ELF-1 (cell line): ENCODE results near the gene ATP8A1.
A peak's percentile ranks its signal among the peaks of the same experiment; 100 is the strongest.
"Not testable (repeated sequence)": the region's sequence is repeated elsewhere in the genome, so short reads cannot be mapped to it uniquely, and the experiment has no call there.

ENCODE experiments used
- DNase-seq: peaks from one replicate; pipeline ENCODE4 v3.0.0-alpha.2; 2016; ENCODE audit warnings: low read depth, low spot score

Gene ATP8A1

DNA sequence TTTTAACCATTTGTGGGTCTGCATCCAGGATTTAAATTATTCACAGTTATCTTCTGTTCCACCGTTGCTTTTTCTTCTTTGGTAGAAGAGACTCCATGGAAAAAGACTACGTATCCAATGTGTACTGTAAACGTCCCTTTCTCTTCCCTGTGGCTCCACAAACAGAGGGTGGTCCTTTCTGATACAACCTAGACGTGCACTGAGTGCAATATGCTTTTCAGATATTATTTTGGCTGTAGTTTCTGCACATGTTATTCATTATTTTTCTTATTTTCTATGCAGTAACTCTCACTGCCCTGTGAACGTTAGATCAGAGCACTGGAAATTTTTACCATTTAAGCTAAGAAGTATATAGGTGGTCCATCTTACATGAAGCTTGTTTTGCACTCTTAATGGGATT is 186.9 kb downstream of the ATP8A1 start:
- no peak for DNase-seq

DNA sequence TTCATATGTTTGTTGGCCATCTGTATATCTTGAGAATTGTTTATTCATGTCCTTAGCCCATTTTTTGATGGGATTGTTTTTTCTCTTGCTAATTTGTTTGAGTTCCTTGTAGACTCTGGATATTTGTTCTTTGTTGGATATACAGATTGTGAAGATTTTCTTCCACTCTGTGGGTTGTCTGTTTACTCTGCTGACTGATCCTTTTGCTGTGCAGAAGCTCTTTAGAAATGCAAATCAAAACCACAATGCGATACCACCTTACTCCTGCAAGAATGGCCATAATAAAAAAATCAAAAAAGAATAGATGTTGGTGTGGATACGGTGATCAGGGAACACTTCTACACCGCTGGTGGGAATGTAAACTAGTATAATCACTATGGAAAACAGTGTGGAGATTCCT is 189.1 kb downstream of the ATP8A1 start:
- not testable (repeated sequence) for DNase-seq

- DNase-seq, result no peak
Measured at GRCh38 chr4:42466273-42466844, 190.5 kb downstream of the ATP8A1 start.

- DNase-seq, result no peak
Measured at GRCh38 chr4:42464550-42465094, 192.3 kb downstream of the ATP8A1 start.

DNA sequence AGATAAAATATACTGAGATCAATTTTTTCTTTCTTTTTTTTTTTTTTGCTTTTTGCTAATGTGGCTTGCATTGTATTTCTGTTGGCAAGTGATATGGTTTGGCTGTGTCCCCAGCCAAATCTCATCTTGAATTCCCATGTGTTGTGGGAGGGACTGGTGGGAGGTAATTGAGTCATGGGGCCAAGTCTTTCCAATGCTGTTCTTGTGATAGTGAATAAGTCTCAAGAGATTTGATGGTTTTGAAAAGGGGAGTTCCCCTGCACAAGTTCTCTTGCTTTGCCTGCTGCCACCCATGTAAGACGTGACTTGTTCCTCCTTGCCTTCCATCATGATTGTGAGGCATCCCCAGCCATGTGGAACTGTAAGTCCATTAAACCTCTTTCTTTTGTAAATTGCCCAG is 195.7 kb downstream of the ATP8A1 start:
- not testable (repeated sequence) for DNase-seq

GRCh38 chr4:42460043-42460442 is 196.9 kb downstream of the ATP8A1 start:
- no peak for DNase-seq

- no peak for DNase-seq
Measured at GRCh38 chr4:42458657-42459056, 198.2 kb downstream of the ATP8A1 start.

DNA sequence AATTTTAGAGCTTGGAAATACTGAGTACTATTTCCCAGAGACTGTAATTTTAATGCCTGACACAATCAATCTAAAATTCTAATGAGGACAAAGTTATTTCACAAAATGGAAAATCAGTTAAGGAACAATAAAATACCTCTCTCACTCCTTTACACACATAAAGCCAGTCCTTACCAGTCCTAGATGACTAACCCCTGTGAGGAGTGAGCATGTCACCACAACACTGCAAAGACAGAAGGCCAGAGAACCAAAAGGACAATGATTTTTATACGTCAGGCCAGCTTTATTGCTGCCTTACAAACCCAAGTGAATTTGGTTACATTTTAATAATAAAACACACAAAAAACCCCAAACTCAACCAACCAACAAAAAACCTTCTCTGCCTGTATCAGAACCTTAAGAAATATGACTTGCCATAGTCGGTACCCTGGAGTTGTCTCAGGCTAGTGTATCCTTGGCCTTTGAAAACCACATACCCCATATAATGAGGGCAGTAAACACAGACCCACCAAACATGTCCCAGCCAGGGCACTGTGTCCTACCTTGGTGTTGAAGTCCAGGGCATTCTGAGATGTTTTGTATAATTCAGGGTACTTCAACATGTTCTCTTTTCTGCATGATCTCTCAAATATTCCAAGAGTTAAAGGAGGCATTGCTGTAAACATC is 202.0 kb downstream of the ATP8A1 start:
- no peak for DNase-seq

- DNase-seq, result no peak
Measured at GRCh38 chr4:42453612-42454011, 203.3 kb downstream of the ATP8A1 start.

GRCh38 chr4:42452823-42453222 is 204.1 kb downstream of the ATP8A1 start:
- no peak for DNase-seq

DNA sequence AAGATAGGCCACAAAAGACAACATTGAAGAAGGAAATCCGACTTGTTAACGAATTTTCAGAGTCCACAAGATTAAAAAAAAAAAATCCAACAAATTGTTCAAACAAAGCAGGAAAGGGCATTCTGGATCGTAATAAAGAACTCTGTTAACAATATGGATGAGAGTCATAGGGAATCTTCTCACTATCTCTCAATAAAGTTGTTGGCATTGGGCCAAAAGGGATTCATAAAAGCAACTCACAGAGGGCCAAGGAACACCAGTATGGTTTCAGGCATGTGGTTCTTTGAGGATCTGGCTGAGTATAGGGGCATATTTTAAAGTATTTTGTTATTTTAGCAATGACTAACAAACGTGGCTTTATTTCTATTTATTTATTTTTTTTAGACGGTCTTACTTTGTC is 210.1 kb downstream of the ATP8A1 start:
- DNase-seq, result no peak

DNA sequence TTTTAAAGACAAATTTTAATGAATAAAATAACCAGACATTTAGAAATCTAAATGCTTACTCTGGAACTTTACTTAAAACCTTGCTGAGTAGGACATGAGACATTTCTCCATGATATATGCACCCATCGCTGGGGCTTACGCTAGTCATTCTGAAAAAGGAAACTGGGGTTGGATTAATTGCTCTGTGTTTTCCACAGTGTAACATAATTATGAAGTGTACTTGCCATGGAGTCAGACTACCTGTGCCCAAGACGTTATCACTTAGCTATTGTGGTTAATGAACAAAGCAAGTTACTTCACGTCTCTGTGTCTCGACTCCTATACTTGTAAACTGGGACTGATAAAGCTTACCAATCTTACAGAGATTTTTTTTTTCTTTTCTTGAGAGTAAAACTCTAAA is 211.9 kb downstream of the ATP8A1 start:
- DNase-seq, result no peak

DNA sequence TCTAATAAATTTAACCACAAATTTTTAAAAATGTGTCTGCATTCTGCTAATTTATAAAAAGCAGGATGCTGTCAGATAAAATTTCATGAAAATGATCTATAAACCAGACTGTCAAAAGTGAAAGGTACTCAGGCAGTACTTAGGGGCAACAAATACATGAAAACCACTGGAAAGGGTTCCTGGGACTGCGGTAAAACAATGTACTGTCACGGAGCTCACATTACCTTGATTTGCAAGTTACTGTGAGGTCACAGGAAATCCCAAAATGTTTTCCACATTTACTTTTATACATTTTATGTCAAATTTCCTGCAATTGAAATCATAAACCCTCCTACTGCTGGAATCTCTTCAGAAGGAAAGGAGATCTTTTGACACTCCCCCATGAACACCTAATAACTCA is 214.3 kb downstream of the ATP8A1 start:
- DNase-seq, result no peak

GRCh38 chr4:42440083-42440482 is 216.8 kb downstream of the ATP8A1 start:
- DNase-seq, result no peak

DNA sequence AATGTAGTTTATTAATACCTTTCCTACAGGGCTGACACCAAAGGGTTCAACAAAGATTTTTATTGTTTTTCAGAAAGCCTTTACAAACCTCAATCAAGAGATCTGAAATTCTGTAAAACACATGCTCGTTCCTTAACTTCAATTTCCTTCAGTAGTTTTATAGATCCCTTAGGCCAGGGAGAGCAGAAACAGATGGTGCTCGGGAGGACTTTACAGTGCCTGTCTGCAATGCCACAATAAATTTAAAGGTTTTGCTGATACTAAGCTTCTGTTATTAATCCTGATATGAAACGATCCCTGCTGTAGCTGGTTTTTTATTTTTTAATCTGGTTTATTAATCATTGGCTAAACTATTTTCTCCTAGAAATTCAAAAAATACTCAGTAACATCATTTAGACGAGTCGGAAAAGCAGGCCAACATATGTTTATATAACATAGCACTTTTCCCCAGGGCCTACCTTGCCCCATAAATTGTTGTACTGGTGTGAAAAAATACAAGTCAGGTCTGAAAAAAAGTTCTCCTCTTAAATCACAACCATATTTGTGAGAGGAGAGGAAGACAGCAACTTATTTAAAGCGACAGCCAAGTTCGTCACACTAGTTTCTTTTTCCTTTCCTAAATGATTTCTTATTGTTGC is 219.9 kb downstream of the ATP8A1 start:
- DNase-seq, result no peak

- DNase-seq, result peak; percentile 9
Measured at GRCh38 chr4:42428036-42428435, 228.9 kb downstream of the ATP8A1 start.

DNA sequence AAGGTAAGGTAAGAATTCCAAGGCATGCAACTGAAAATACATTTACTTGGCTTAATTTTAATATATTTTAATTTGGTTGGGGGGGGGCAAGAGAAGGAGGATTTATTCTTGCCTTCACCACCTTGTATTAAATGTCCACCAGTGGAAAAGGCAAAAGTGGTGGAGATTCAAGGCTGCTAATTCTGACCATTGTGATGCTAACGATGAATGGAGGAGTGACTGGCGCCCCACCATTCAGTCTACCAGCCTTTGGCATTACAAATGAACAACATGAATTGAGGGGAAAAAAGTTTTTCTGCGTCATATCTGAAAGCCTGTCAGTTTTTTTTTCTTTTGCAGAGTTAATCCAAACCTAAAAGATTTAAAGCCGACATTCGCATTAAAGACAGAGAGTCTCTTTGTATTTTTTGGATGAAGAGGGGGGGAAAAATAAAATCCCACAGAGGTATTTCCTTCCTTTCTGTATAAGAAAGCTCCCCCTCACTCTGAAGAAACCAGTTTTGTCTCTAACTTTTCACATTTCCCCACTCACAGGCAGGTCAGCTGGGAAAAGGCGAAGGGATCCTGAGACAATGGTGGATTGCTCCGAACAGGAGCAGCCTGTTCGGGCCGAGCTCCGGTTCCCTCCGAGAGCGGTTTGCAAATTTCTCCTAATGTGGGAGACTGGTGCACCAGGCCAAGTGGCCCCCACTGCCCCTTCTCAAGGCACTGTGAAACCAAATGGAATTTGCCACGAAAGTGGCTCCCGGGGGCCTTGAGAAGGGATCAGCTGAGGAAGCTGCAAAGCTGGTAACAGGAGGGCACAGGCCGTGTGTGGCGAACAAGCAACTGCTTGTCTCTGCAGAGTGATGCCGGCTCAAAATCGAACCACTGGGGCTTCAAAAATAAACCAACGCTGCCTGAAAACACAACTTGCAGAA is 231.5 kb downstream of the ATP8A1 start:
- DNase-seq, result peak; percentile 17

DNA sequence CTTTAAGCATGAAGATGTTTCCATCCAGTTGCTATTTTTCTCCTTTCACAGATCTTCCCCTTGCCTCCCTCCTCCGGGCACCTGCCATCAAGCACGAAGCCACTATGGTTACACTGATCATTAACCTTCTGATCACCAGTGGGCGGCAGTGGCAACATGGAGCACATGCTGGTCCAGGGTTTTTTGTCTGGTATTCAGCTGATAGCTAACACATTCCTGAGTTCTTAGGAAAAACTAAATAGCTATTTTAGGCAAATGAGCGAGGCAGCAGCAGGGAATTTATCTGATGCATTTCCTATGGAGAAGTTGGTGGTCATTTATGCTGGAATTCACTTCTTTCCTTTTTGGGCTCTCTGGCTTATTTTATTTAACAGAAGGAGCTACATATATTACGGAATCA is 236.8 kb downstream of the ATP8A1 start:
- DNase-seq, result no peak

- DNase-seq, result no peak
Measured at GRCh38 chr4:42417550-42417949, 239.4 kb downstream of the ATP8A1 start.

DNA sequence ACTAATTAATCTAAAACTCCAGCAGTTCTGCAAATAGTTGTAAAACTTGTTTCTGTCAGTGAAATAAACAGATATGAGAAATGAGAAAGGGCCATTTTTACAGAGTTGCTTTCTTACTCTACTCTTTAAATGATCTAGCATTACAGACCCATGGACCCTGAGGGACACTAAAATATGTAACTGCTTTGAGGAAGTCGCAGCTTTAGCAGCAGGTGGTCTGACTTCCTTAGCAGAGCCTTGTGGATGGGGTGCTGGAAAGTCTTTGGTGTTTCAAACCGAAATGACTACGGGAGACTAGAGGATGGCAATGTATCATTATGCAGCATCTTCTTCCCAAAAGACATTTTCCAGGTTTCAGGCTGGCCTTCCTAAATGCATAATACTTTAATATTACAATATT is 240.9 kb downstream of the ATP8A1 start:
- DNase-seq, result no peak

GRCh38 chr4:42415281-42415680 is 241.6 kb downstream of the ATP8A1 start:
- DNase-seq, result no peak

DNA sequence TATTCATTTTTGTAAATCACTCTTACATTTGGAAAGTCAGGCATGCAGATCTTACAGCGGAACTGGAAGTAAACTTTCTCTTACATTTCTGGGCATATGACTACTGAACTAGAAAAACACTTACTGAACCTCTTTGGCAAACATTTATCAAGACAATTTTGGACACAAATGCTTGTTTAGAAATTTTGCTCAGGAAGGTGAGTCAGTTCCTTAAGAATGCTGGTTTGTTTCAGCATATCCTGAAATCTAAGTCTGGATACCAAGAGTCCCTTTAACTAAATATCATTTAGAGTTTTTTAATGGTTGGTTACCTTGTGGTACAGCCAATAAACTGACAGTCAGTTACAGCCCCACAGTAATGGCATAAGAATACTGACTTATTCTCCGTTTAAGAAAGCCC is 244.7 kb downstream of the ATP8A1 start:
- DNase-seq, result no peak
